Adrenal gland (tissue), 12 donors: ENCODE data around the gene SYNE2. TPM values are rescaled to one million over a fixed set of nuclear protein-coding genes. Genes with fewer than 3 reads are reported as not detected.
A peak's percentile ranks its signal among the peaks of the same experiment; 100 is the strongest.

ENCODE experiments used
- DNase-seq, 7 donors: peaks; one replicate each; pipeline ENCODE4 v3.0.0-alpha.2; 2019 to 2020
- H3K27ac ChIP-seq, 5 donors: fragments of 200-600 bp; sonication (generic) in 4 of 5; 1 replicate in 3 of 5; 2 replicates in 2 of 5; pipeline versions ENCODE4 v1.5.1 to v1.8.0; 2016 to 2020; ENCODE audit warnings: mild to moderate bottlenecking in 1 of 5
- H3K27me3 ChIP-seq: fragments of 200-600 bp; 2 replicates; pipeline ENCODE4 v1.8.0; 2021
- H3K36me3 ChIP-seq, 2 donors: fragments of 200-600 bp; replicated peaks in 1 of 2; 1 replicate in 1 of 2; 2 replicates in 1 of 2; pipeline versions ENCODE4 v1.5.1 to v1.8.0; 2018 to 2022
- H3K4me1 ChIP-seq, 2 donors: fragments of 200-600 bp; replicated peaks in 1 of 2; 1 replicate in 1 of 2; 2 replicates in 1 of 2; pipeline versions ENCODE4 v1.5.1 to v1.8.0; 2018 to 2021
- H3K4me3 ChIP-seq, 4 donors: fragments of 200-600 bp; sonication (generic) in 3 of 4; one replicate each; pipeline ENCODE4 v1.5.1; 2016 to 2018
- H3K9me3 ChIP-seq, 3 donors: fragments of 200-600 bp; sonication (generic) in 1 of 3; replicated peaks in 1 of 3; 1 replicate in 2 of 3; 2 replicates in 1 of 3; pipeline versions ENCODE4 v1.5.1 to v1.8.0; 2016 to 2021
- CTCF ChIP-seq, 6 experiments: fragments of 450-650 bp in 4 of 6; fragments of 200-600 bp in 2 of 6; sonication (generic) in 1 of 6; IDR thresholded peaks; 1 replicate in 5 of 6; 2 replicates in 1 of 6; pipeline versions ENCODE4 v1.5.1 to v1.8.0; 2016 to 2021; ENCODE audit warnings: antibody characterized with exemption in 6 of 6, mild to moderate bottlenecking in 2 of 6, moderate library complexity in 1 of 6
- POLR2A ChIP-seq, 2 donors: fragments of 450-650 bp; IDR thresholded peaks; one replicate each; pipeline ENCODE4 v1.6.1; 2017; ENCODE audit warnings: antibody characterized with exemption in 2 of 2, mild to moderate bottlenecking in 2 of 2, moderate library complexity in 1 of 2
- WGBS, 4 donors: extraction: QIAGEN DNeasy Blood & Tissue Kit in 2 of 4; methylation state at CpG; one replicate each; pipeline versions ENCODE4 v1.1.5 to v1.1.7; 2013 to 2017; 5-methylcytosine and 5-hydroxymethylcytosine counted together
- intact Hi-C, 2 donors: fragments of 100-400 bp; cut with DNase I; formaldehyde crosslinking; loops; one replicate each; pipeline versions ENCODE4 v1.14.1 to v1.15.0; 2022 to 2023
- polyA plus RNA-seq, 3 donors: library from polyadenylated mRNA; stranded (reverse); fragments of 200-250 nt in 2 of 3; fragments of 350-450 nt in 1 of 3; fragmentation: Illumina TruSeq in 1 of 3; extraction: RNeasy Lipid Tissue Mini Kit (QIAGEN cat#74804) in 1 of 3; gene quantifications; one replicate each; pipeline ENCODE4 v1.2.3, GENCODE V29; 2013 to 2014
- total RNA-seq, 9 donors: library from RNA; depleted of rRNA in 4 of 9; stranded (reverse); fragments of >200 nt in 4 of 9; fragments of 120-200 nt in 1 of 9; fragmentation: NEBNext Ultra II Directional in 1 of 9; extraction: Animal tissue kit (Norgen Biotek cat#: 25700) in 1 of 9; gene quantifications; one replicate each; pipeline versions ENCODE4 v1.1.0 to v1.2.4, GENCODE V29; 2013 to 2023
- donor health status: healthy with polysubstance abuse.
- donor health status: Bipolar disorder and iron deficiency.
- donor health status: DM: yes; HTN: yes; CAD: no.
- donor health status: DM: no; HTN: no; CAD: no.
- donor health status: DM: no; HTN: no; CAD: no.
- donor health status: DM: yes; HTN: yes; CAD: no.

The SYNE2 gene
- total and polyA plus RNA-seq, 12 donors, result 21.4 to 140 (median 56.1) TPM

- no peaks in the 10 kb centered on the region for H3K36me3 ChIP-seq
- WGBS, 4 donors, result 19 to 50% (median 33%) methylated on average over 1 of the region's 1 CpG
- no peaks in the 10 kb centered on the region for H3K9me3 ChIP-seq
- DNase-seq, result peak in 3 of 7 donors; percentile 16 to 26 (median 20)
- no peak overlapping the region for H3K27ac ChIP-seq
- no peaks in the 10 kb centered on the region for H3K27me3 ChIP-seq
- peak in 1 of 6 experiments; percentile 15 for TF ChIP-seq CTCF (IDR thresholded peaks at IDR 0.05)
- no peak for TF ChIP-seq POLR2A (IDR thresholded peaks at IDR 0.05)
- H3K4me1 ChIP-seq, result no peaks in the 10 kb centered on the region
- H3K4me3 ChIP-seq, result no peak overlapping the region
- intact Hi-C loops, result no loop called here
Measured at GRCh38 chr14:63840981-63841380, 11.8 kb upstream of the SYNE2 start.

GRCh38 chr14:63843796-63844195, 9.0 kb upstream of the SYNE2 start:
- Histone ChIP-seq H3K4me3 (no peak overlapping the region), H3K27me3 (no peaks in the 10 kb centered on the region), H3K36me3 (no peaks in the 10 kb centered on the region), H3K27ac (no peak overlapping the region), H3K9me3 (no peaks in the 10 kb centered on the region), H3K4me1 (no peaks in the 10 kb centered on the region)
- 90 to 94% (median 93%) methylated on average over 3 of the region's 3 CpGs for WGBS, 4 donors
- intact Hi-C loops, result no loop called here
- DNase-seq, result no peak
- no peak for TF ChIP-seq CTCF (IDR thresholded peaks at IDR 0.05)
- no peak for TF ChIP-seq POLR2A (IDR thresholded peaks at IDR 0.05)

- Histone ChIP-seq H3K27ac (no peak overlapping the region), H3K4me1 (peaks cover 0 to 6% of the 10 kb centered on the region in 2 donors), H3K36me3 (no peaks in the 10 kb centered on the region), H3K4me3 (no peak overlapping the region), H3K9me3 (no peaks in the 10 kb centered on the region), H3K27me3 (no peaks in the 10 kb centered on the region)
- intact Hi-C loops, result no loop called here
- DNase-seq, result no peak
- no peak for TF ChIP-seq POLR2A (IDR thresholded peaks at IDR 0.05)
- no peak for TF ChIP-seq CTCF (IDR thresholded peaks at IDR 0.05)
Measured at GRCh38 chr14:63848890-63849289, 3.9 kb upstream of the SYNE2 start.

DNA sequence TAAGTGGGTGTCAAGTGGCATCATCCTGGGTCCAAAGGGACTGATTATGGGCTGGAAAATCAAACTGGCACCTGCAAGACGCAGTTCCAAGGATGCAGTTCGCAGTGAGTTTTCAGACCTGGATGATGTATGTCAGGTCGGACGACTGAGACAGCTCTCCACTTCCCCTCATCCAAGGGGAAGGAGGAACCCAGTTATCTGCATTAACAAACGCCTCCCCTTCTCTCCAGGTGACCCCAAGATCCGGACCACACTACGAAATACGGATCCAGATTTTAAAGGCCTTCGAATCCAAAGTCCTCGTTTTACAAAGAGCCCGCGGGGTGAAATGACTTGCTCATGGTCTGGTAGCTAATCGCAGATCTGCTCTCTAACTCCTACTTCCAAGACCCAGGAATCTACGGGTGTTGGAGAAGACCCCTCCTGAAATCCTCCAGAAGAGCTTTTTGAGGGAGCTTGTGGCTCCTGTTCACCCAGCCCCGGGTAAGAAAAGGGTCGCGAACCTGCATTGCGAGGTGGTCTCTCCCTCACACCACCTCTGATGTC, 460 bp upstream of the SYNE2 start:
- H3K4me3 ChIP-seq, result peak overlapping the region in 2 of 4 donors; percentile 32 to 98
- H3K4me1 ChIP-seq, result peaks cover 4 to 20% of the 10 kb centered on the region in 2 donors
- TF ChIP-seq CTCF (IDR thresholded peaks at IDR 0.05), result no peak
- TF ChIP-seq POLR2A (IDR thresholded peaks at IDR 0.05), result no peak
- H3K27ac ChIP-seq, result peak overlapping the region in 4 of 5 donors; percentile 63 to 91 (median 88)
- H3K27me3 ChIP-seq, result no peaks in the 10 kb centered on the region
- peak in 2 of 7 donors; percentile 13 to 26 for DNase-seq
- WGBS, 4 donors, result 7 to 14% (median 10%) methylated on average over 13 to 18 of the region's 18 CpGs
- intact Hi-C loops, result no loop called here
- H3K36me3 ChIP-seq, result no peaks in the 10 kb centered on the region
- no peaks in the 10 kb centered on the region for H3K9me3 ChIP-seq
